ENCODE measurements around the gene PLOD2.

PLOD2 gene

GRCh38 chr3:146058241-146058640 is 102.7 kb downstream of the PLOD2 start:
- no peak for DNase-seq (ENCODE audit: low read depth, low spot score)
- H3K4me3 ChIP-seq (ENCODE audit: low read depth, low read length), result no peak overlapping the region
- in situ Hi-C loops (cut with HindIII; ENCODE audit: low sequenced_read_pairs), result no loop called here
- no peak for TF ChIP-seq CTCF (IDR thresholded peaks at IDR 0.05; ENCODE audit: low read depth, low read length)

DNA sequence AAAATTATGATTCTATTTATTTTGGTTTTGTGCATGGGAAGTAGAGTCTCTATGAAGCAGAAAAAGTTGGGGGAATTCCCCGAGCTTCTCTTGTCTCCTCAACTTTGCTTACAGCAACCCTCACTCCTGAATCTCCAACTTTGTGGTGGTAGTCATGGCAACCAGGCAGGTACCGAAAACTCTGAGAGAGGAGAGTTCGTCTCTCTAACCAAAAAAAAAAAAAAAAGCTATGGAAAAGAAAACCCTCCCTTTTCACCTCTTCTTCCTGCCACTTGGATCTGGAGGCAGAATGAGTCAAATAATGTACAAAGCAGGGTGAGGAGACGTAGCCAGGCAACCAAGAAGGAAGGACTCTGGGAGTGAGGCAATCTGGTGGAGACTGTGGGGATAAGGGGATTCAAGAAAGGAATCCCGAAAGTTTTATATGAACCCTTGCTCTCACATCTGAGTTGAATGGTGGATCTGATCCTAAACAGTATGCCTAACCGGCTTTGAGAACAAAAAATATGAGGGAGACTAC is 108.1 kb downstream of the PLOD2 start:
- no peak for DNase-seq (ENCODE audit: low read depth, low spot score)
- H3K4me3 ChIP-seq (ENCODE audit: low read depth, low read length), result no peak overlapping the region
- in situ Hi-C loops (cut with HindIII; ENCODE audit: low sequenced_read_pairs), result no loop called here
- TF ChIP-seq CTCF (IDR thresholded peaks at IDR 0.05; ENCODE audit: low read depth, low read length), result no peak

GRCh38 chr3:146052056-146052790 is 108.8 kb downstream of the PLOD2 start:
- in situ Hi-C loops (cut with HindIII; ENCODE audit: low sequenced_read_pairs), result no loop called here
- H3K4me3 ChIP-seq (ENCODE audit: low read depth, low read length), result no peak overlapping the region
- no peak for DNase-seq (ENCODE audit: low read depth, low spot score)
- TF ChIP-seq CTCF (IDR thresholded peaks at IDR 0.05; ENCODE audit: low read depth, low read length), result no peak

GRCh38 chr3:146050691-146051090 is 110.3 kb downstream of the PLOD2 start:
- no peak overlapping the region for H3K4me3 ChIP-seq (ENCODE audit: low read depth, low read length)
- no peak for TF ChIP-seq CTCF (IDR thresholded peaks at IDR 0.05; ENCODE audit: low read depth, low read length)
- DNase-seq (ENCODE audit: low read depth, low spot score), result no peak
- in situ Hi-C loops (cut with HindIII; ENCODE audit: low sequenced_read_pairs), result no loop called here

- H3K4me3 ChIP-seq (ENCODE audit: low read depth, low read length), result no peak overlapping the region
- DNase-seq (ENCODE audit: low read depth, low spot score), result no peak
- no peak for TF ChIP-seq CTCF (IDR thresholded peaks at IDR 0.05; ENCODE audit: low read depth, low read length)
- in situ Hi-C loops (cut with HindIII; ENCODE audit: low sequenced_read_pairs), result no loop called here
Measured at GRCh38 chr3:146047485-146047884, 113.5 kb downstream of the PLOD2 start.

GRCh38 chr3:146044046-146044445 is 116.9 kb downstream of the PLOD2 start:
- no peak for DNase-seq (ENCODE audit: low read depth, low spot score)
- TF ChIP-seq CTCF (IDR thresholded peaks at IDR 0.05; ENCODE audit: low read depth, low read length), result no peak
- no peak overlapping the region for H3K4me3 ChIP-seq (ENCODE audit: low read depth, low read length)
- in situ Hi-C loops (cut with HindIII; ENCODE audit: low sequenced_read_pairs), result no loop called here

Measured in astrocyte of the spinal cord (primary cell).